ENCODE results near the gene CELSR2.

CELSR2 gene

DNA sequence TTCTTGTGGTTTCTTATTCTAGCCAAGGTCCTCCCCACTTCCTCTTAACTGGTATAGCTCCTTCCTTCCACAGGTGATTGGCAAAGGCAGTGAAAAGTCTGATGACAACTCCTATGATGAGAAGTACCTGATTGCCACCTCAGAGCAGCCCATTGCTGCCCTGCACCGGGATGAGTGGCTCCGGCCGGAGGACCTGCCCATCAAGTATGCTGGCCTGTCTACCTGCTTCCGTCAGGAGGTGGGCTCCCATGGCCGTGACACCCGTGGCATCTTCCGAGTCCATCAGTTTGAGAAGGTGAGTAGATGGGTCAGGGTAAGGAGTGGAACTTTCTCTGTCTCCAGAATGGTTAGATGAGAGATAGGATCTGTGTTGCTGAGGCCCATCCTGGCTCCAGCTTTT, 14.2 kb upstream of the CELSR2 start:
- DNase-seq: no peak

DNA sequence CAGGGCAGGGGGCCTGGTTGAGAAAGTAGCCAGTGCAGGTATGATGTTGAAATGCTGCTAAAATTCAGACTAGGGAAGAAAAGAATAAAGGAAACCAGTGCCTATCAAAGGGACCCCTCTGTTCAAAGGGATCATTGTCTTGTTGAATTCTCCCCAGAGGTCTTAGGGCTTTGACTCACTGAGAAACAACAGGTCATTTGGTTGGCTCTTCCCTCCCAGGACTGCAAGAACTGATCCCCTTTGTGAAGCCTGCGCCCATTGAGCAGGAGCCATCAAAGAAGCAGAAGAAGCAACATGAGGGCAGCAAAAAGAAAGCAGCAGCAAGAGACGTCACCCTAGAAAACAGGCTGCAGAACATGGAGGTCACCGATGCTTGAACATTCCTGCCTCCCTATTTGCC, 11.8 kb upstream of the CELSR2 start:
- no peak for DNase-seq

DNA sequence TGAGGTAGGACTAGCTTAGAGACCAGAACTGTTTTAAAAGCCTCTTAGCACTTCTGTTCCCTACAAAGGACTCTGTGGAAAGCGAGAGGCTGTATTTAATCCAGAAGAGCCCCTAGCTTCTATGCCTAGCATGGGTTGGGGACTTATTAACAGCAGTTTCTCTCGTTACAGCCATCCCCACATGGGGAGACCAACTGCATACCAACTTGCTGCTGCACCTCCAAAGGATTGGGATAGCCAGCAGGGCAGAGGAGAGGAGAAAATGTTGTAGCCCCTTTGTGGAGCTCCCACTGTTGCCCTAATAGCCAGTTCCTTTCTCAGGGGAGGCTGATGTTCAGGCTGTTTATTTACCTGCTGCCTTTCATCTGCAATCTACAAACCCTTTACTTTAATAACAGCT, 11.0 kb upstream of the CELSR2 start:
- no peak for DNase-seq

DNA sequence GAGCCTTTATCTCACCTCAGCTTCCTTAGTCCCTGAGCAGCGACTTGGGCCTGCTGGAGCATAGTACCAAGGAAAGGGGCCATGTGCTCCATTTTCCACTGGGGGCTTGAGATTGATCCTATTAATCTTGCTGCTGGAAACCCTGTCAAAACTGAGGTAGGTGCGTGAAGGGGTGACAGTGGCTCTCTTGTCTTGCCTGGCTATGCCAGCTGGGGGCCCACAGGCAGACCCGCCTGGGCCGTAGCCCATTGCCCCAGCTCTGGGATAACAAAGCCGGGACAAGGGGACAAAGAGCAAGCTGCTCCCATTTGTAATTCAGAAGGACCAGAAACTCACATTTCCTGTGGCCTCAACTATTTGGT, 10.3 kb upstream of the CELSR2 start:
- no peak for DNase-seq

DNA sequence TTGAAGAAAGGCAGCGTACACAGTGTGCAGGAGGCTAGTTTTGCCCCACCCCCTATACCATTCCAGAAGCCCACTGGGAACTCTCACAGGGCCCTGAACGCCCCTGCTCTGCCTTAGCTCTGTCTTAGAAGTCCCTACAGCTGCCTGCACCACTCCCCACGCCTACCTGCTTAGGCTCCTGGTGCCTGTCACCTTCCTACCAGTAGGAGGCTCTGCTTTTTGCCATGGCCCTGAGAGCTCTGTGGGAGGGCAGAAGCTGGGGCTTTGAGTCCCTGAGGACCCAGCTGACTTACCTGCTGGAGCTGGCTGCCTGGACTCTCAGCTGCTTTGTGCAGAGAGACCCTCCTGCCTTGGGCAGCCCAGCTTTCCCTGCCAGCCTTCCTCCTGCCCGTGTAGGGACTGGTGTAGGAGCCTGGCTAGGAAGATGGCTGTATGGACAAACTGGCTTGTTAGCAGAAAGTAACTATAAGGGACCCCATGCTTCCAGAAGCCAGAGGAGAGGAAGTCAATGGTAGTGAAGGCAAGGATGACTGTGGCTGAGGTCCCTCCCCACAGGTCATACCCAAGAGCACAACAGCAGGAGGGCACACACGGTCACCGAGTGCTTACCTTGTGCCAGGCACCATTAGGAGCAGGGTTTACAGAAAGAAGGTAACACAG, 9.8 kb upstream of the CELSR2 start:
- DNase-seq: peak in 2 of 3 experiments; percentile 19 to 26

DNA sequence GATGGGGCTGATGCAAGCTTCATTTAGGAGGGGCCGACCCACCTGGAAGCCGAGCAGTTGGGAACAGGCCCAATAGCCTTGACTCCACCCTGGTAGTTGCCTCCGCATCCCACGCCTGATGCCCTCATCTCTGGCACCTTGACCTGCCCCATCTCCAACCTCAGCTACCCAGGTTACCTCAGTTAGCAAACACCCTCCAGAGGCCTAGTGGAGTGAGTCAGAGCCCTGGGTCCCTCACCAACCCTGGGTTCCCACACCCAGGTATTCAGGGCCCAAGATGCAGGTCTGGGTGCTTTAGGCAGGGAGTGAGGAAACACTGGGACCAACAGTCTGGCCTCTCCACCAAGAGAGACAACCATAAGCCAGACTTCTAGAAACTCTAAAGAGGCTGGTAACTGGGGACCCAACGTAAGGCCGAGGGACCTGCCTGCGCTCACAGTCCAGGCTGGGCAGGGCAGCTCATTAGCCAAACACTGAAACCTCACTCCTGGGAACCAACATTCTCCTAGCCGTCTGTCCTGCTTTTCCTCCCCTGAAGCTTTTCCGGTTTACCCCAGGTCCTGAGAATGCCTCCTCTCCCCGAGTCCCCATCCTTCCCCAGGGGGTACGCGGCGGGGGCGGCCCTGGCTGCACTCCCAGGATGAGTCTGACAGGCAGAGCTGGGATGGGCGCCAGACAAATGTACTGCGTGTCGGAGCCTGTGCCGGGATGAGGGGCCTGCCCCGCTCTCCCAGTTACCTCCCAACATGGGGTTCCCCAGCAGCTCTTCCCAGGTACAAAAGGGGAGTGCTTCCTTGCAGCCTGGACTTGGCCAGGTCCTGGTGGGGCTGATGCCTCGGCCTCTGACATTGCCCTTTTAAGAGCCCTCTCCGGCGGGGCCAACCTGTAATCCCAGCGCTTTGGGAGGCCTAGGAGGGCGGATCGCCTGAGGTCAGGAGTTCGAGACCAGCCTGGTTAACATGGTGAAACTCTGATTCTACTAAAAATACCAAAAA, 8.9 kb upstream of the CELSR2 start:
- DNase-seq: peak in 1 of 3 experiments; percentile 17

DNA sequence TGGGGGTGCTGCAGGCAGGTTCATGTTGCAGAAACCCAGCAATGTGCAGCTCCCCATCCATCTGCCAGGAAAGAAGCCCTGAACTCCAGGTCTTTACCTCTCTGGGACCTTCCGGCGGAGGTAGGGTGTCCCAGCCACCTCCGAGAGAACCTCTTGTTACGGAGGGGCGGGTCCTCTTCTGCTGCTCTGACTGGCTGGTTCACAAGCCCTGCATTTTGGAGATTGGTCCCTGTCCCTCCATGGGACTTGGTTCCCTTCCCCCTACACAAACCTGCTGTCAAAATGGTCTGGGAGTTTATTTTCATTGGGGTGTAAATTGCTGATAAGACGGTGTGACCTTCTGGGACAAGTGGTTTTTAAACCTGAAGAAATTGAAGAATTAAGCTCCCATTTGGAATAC, 8.0 kb upstream of the CELSR2 start:
- DNase-seq: no peak

DNA sequence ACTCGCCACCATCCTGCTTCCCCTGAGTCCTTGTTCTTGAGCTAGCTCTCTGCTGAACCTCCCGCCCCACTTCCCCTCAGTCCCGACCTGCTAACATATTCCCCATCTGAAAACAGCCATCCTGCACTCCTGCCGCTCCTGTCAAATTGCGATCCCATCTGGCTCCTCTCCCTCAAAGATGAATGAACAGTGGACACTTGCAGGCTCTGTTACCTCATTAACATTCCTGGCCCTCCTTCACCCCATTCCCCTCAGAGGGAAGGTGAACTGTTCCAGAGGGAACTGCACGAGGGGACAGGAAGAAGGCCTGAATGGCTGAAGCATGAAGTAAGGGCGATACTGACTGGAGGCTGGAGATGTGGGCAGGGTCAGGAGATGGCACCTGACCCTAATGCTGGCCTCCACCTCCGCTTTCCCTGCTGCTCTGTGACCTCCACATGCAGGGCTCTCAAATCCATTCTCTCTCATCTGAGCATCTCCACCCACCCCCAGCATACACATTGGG, 7.4 kb upstream of the CELSR2 start:
- DNase-seq: no peak

DNA sequence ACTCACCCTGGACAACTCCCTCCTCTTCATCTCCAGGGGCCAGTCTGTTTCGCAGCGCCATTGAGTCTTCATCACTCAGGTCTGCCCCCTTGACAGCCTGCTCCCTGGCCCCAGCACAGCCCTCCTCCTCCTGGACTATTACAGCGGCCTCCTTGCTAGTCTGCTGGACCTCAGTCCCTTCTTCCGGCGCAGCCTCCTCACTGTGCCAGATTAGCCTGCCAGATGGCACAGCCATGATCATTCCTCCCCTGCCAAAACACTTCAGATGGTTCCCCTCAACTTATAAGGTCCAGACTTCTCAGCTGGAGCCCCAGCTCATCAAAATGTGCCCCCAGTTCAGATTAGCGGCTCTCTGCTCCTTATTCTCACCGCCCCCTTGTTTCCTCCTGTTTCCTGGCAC, 7.0 kb upstream of the CELSR2 start:
- no peak for DNase-seq

DNA sequence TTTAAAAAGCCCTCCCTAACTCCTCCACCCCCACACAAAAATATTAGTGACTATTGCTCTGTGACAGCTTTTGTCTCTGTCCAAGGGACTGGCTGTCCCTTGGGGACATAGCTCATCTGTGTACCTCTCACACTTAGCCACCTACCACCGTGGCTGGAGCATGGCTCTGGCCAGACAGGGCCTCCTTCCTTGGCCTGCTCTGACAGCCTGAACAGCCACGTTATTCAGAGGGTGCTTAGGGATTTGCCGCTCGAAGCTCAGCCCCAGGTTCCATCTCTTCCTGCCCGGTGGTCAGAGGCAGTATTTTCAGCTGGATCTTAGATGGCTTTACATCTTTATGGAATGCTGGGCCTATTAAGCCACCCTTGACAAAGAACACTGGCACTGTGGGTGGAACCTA, 6.1 kb upstream of the CELSR2 start:
- DNase-seq: no peak

DNA sequence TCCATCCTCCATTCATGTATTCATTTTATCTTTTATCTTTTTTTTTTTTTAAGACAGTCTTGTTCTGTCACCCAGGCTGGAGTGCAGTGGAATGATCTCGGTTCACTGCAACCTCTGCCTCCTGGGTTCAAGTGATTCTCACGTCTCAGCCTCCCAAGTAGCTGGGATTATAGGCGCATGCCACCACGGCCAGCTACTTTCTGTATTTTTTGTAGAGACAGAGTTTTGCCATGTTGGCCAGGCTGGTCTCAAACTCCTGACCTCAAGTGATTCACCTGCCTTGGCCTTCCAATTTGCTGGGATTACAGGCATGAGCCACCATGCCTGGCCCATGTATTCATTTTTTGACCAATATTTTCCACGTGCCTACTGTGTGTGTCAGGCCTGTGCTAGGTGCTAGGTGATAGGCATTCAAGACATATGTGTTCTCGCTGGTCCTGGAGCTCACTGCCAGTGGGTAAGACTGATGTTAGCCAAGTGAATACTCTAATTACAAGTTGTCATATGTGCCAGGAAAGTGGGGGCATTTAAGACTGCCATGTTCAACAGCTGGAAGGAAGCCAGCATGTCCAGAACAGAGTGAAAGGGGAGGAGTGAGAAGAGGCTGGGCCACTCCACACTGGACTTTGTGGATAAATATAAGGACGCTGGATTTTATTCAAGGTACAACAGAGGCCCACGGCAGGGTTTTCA, 5.3 kb upstream of the CELSR2 start:
- no peak for DNase-seq

DNA sequence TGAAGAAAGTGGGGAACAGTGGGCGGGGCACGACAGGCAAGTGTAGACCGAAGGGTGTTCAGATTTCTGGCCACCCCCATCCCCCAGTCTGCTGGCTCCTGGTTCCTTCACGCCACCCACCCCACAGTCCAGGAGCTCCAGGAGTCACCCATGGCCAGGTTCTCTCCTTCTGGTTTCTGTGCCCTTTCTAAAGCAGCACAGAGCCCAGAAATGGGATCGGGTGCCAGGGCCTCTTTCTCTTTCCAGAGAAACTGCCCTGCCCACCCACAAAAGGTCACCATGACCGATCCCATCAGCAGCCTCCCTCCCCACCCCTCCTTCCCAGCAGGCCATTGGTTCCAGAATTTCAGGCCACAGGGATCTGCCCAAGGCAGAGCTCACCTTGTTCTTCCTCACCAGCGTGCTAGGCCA, 3.2 kb upstream of the CELSR2 start:
- no peak for DNase-seq

DNA sequence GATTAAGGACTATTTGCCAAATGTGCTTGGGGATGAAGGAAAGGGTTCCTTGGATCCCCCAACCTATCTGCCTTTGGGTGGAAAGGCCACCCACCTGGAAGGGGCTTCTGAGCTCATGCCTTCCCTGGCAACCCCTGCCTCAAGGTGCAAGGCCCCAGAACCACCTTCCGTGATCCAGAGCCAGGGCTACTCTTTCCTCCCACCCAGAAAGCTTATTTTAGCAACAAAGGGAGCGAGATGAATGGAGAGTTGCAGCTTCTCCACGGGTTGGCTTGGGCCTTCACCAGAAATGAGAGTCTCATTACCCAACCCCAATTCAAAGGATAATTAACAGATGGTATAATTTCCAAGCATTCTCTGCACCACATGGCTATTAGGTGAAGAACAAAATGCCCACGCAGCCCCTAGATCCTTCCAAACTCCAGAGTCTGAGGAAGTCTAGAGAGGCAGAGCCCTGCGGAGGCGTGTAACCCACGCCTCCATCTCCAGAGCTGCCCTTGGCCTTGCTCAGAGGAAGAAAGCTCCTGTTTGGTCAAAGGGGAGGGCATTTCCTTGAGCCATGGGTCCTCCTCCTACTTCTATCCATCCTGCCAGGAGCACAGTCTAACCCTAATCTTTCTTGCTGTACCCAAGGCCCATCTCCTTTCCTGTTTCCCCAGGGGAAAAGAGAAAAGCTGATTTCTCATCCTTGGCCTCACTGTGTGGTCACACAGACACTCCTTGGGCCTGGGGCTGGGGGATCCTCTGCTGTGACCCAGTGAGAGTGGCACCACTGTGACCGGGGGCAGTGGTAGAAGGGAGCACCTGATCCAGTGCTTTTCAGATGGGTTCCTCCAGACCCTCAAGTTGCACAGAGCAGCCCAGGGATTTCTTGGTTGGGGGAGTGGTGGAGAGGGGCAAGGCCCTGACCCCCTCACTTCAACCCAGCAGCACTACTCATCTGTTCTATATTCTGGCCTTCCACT, 1.7 kb upstream of the CELSR2 start:
- DNase-seq: no peak

DNA sequence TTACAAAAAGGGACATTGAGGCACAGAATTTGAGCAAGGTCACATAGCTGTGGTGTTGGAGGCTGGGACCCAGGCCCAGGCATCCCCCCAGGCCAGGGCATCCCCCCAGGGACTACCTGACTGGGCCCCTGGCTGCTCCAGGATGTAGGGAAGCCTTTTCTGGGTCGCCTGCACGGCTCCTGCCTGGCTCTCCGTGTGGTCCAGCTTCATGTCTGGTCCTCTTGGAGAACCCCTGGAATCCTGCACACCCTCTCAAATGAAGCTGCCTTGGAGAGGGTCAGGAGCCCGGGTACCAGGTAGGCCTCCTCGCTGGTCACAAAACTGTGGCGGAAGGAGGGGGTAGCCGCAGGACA, 919 bp upstream of the CELSR2 start:
- DNase-seq: no peak

DNA sequence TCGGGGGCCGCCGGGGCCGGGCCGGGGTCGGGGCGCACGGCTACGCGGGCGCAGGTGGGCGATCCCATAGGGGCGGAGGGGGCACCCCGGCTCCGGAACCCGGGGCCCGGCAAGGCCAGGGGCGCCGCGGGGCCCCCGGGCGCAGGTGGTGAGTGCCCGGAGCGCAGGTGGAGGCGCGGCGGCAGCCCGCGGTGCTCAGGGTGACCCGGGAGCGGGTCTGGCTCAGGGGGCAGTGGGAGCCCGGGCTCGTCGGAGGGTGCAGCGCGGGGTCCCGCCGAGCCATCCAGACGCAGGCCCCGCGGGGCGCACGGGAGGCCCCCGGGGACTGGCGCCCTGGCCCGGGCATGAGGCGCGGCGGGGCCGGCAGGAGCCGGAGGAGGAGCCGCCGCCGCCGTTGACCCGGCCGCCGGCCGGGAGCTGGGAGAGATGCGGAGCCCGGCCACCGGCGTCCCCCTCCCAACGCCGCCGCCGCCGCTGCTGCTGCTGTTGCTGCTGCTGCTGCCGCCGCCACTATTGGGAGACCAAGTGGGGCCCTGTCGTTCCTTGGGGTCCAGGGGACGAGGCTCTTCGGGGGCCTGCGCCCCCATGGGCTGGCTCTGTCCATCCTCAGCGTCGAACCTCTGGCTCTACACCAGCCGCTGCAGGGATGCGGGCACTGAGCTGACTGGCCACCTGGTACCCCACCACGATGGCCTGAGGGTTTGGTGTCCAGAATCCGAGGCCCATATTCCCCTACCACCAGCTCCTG, 489 bp downstream of the CELSR2 start:
- peak in 2 of 3 experiments; percentile 57 to 69 for DNase-seq

DNA sequence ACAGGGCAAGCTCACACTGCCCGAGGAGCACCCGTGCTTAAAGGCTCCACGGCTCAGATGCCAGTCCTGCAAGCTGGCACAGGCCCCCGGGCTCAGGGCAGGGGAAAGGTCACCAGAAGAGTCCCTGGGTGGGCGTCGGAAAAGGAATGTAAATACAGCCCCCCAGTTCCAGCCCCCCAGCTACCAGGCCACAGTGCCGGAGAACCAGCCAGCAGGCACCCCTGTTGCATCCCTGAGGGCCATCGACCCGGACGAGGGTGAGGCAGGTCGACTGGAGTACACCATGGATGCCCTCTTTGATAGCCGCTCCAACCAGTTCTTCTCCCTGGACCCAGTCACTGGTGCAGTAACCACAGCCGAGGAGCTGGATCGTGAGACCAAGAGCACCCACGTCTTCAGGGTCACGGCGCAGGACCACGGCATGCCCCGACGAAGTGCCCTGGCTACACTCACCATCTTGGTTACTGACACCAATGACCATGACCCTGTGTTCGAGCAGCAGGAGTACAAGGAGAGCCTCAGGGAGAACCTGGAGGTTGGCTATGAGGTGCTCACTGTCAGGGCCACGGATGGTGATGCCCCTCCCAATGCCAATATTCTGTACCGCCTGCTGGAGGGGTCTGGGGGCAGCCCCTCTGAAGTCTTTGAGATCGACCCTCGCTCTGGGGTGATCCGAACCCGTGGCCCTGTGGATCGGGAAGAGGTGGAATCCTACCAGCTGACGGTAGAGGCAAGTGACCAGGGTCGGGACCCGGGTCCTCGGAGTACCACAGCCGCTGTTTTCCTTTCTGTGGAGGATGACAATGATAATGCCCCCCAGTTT, 1.3 kb downstream of the CELSR2 start:
- no peak for DNase-seq

DNA sequence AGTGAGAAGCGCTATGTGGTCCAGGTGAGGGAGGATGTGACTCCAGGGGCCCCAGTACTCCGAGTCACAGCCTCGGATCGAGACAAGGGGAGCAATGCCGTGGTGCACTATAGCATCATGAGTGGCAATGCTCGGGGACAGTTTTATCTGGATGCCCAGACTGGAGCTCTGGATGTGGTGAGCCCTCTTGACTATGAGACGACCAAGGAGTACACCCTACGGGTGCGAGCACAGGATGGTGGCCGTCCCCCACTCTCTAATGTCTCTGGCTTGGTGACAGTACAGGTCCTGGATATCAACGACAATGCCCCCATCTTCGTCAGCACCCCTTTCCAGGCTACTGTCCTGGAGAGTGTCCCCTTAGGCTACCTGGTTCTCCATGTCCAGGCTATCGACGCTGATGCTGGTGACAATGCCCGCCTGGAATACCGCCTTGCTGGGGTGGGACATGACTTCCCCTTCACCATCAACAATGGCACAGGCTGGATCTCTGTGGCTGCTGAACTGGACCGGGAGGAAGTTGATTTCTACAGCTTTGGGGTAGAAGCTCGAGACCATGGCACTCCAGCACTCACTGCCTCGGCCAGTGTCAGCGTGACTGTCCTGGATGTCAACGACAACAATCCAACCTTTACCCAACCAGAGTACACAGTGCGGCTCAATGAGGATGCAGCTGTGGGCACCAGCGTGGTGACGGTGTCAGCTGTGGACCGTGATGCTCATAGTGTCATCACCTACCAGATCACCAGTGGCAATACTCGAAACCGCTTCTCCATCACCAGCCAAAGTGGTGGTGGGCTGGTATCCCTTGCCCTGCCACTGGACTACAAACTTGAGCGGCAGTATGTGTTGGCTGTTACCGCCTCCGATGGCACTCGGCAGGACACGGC, 2.2 kb downstream of the CELSR2 start:
- no peak for DNase-seq

DNA sequence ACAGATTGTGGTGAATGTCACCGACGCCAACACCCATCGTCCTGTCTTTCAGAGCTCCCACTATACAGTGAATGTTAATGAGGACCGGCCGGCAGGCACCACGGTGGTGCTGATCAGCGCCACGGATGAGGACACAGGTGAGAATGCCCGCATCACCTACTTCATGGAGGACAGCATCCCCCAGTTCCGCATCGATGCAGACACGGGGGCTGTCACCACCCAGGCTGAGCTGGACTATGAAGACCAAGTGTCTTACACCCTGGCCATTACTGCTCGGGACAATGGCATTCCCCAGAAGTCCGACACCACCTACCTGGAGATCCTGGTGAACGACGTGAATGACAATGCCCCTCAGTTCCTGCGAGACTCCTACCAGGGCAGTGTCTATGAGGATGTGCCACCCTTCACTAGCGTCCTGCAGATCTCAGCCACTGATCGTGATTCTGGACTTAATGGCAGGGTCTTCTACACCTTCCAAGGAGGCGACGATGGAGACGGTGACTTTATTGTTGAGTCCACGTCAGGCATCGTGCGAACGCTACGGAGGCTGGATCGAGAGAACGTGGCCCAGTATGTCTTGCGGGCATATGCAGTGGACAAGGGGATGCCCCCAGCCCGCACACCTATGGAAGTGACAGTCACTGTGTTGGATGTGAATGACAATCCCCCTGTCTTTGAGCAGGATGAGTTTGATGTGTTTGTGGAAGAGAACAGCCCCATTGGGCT, 3.0 kb downstream of the CELSR2 start:
- no peak for DNase-seq

Measured in NCI-H1417 (cell line).